CD4-positive, alpha-beta T cell treated with Interleukin-4 for 4 hours (primary cell): ENCODE results near the gene THEMIS.
"Not testable (repeated sequence)": the region's sequence is repeated elsewhere in the genome, so short reads cannot be mapped to it uniquely, and the experiment has no call there.

Source experiments
- DNase-seq: peaks from one replicate; pipeline ENCODE4 v3.0.0-alpha.2; 2020

Gene THEMIS

GRCh38 chr6:127900935-127901334, at the start of gene THEMIS:
THEMIS (minus strand) TSS chr6:127901058; CDS start chr6:127900932, 126 bp downstream.
- peak; percentile 79 for DNase-seq

- no peak for DNase-seq
These were observed 48.4 kb upstream of the THEMIS start for GRCh38 chr6:127949251-127949650.

- DNase-seq = no peak
These were observed 45.5 kb upstream of the THEMIS start for GRCh38 chr6:127946388-127946787.

- no peak for DNase-seq
These were observed 44.7 kb upstream of the THEMIS start for GRCh38 chr6:127945434-127946097.

- no peak for DNase-seq
These were observed 40.4 kb upstream of the THEMIS start for GRCh38 chr6:127941228-127941627.

- peak; percentile 44 for DNase-seq
These were observed 38.7 kb upstream of the THEMIS start for GRCh38 chr6:127939442-127940066.

- peak; percentile 74 for DNase-seq
These were observed 37.8 kb upstream of the THEMIS start for GRCh38 chr6:127938701-127939100.

- DNase-seq = no peak
These were observed 36.9 kb upstream of the THEMIS start for GRCh38 chr6:127937747-127938146.

- DNase-seq = no peak
These were observed 36.2 kb upstream of the THEMIS start for GRCh38 chr6:127937102-127937501.

- DNase-seq = no peak
These were observed 34.1 kb upstream of the THEMIS start for GRCh38 chr6:127934956-127935355.

GRCh38 chr6:127933852-127934840, 33.3 kb upstream of the THEMIS start:
- peak; percentile 84 for DNase-seq

GRCh38 chr6:127933137-127933536, 32.3 kb upstream of the THEMIS start:
- DNase-seq = no peak

- no peak for DNase-seq
These were observed 31.9 kb upstream of the THEMIS start for GRCh38 chr6:127932708-127933107.

- DNase-seq = not testable (repeated sequence)
These were observed 25.6 kb upstream of the THEMIS start for GRCh38 chr6:127926441-127926840.

- no peak for DNase-seq
These were observed 23.6 kb upstream of the THEMIS start for GRCh38 chr6:127924440-127924839.

GRCh38 chr6:127924031-127924430, 23.2 kb upstream of the THEMIS start:
- no peak for DNase-seq

GRCh38 chr6:127923135-127923534, 22.3 kb upstream of the THEMIS start:
- DNase-seq = no peak

- no peak for DNase-seq
These were observed 21.1 kb upstream of the THEMIS start for GRCh38 chr6:127921982-127922381.

- DNase-seq = no peak
These were observed 19.9 kb upstream of the THEMIS start for GRCh38 chr6:127920804-127921203.

- peak; percentile 78 for DNase-seq
These were observed 17.9 kb upstream of the THEMIS start for GRCh38 chr6:127918506-127919427.

- no peak for DNase-seq
These were observed 16.9 kb upstream of the THEMIS start for GRCh38 chr6:127917766-127918165.

GRCh38 chr6:127914240-127914639, 13.4 kb upstream of the THEMIS start:
- DNase-seq = no peak
